H9 (cell line): ENCODE data around the gene PRRC2B. TPM values are rescaled to one million over a fixed set of nuclear protein-coding genes. Genes with fewer than 3 reads are reported as not detected.

Experiments used
- DNase-seq: peaks from one replicate; pipeline ENCODE4 v3.0.0-alpha.2; 2017
- H2AFZ ChIP-seq: one replicate; pipeline ENCODE4 v1.6.1; 2013; ENCODE audit warnings: mild to moderate bottlenecking, low read length, control low read depth, moderate library complexity
- H2AK5ac ChIP-seq: 2 replicates; pipeline ENCODE4 v1.6.1; 2013; ENCODE audit warnings: low read length, control low read depth, mixed read lengths; ENCODE audit not compliant: insufficient read length
- H2BK120ac ChIP-seq: one replicate; pipeline ENCODE4 v1.6.1; 2013; ENCODE audit warnings: low read depth, mild to moderate bottlenecking, low read length, control low read depth, inconsistent platforms; ENCODE audit not compliant: poor library complexity, severe bottlenecking
- H2BK12ac ChIP-seq: 2 replicates; pipeline ENCODE4 v1.6.1; 2013; ENCODE audit warnings: low read length, control low read depth, mixed read lengths, low read depth; ENCODE audit not compliant: insufficient read length
- H2BK15ac ChIP-seq: 2 replicates; pipeline ENCODE4 v1.6.1; 2013; ENCODE audit warnings: low read depth, low read length, control low read depth
- H2BK20ac ChIP-seq: one replicate; pipeline ENCODE4 v1.6.1; 2013; ENCODE audit warnings: low read depth, mild to moderate bottlenecking, low read length, control low read depth, inconsistent platforms; ENCODE audit not compliant: poor library complexity, severe bottlenecking
- H2BK5ac ChIP-seq: 2 replicates; pipeline ENCODE4 v1.6.1; 2013; ENCODE audit warnings: low read length, control low read depth, mixed read lengths; ENCODE audit not compliant: insufficient read length
- H3K14ac ChIP-seq: 2 replicates; pipeline ENCODE4 v1.6.1; 2013; ENCODE audit warnings: low read length, control low read depth; ENCODE audit not compliant: insufficient read depth
- H3K18ac ChIP-seq: 2 replicates; pipeline ENCODE4 v1.6.1; 2013; ENCODE audit warnings: low read depth, mild to moderate bottlenecking, mixed read lengths, low read length, control low read depth; ENCODE audit not compliant: insufficient read length
- H3K23ac ChIP-seq: 2 replicates; pipeline ENCODE4 v1.6.1; 2013; ENCODE audit warnings: low read length, control low read depth, mixed read lengths, low read depth; ENCODE audit not compliant: insufficient read length
- H3K23me2 ChIP-seq: 2 replicates; pipeline ENCODE4 v1.6.1; 2013; ENCODE audit warnings: low read depth, mild to moderate bottlenecking, mixed read lengths, low read length, control low read depth; ENCODE audit not compliant: insufficient read length, poor library complexity, severe bottlenecking
- H3K27ac ChIP-seq: 2 replicates; pipeline ENCODE4 v1.5.1; 2013; ENCODE audit warnings: low read length, control low read depth, mixed read lengths, low read depth; ENCODE audit not compliant: insufficient read length
- H3K27me3 ChIP-seq: 2 replicates; pipeline ENCODE4 v1.6.1; 2013; ENCODE audit warnings: low read length, control low read depth, inconsistent platforms; ENCODE audit not compliant: insufficient read depth
- H3K4ac ChIP-seq: 2 replicates; pipeline ENCODE4 v1.6.1; 2013; ENCODE audit warnings: low read depth, mild to moderate bottlenecking, control low read depth, inconsistent platforms, low read length, moderate library complexity
- H3K4me1 ChIP-seq: 2 replicates; pipeline ENCODE4 v1.6.1; 2013; ENCODE audit warnings: low read length, control low read depth, inconsistent platforms; ENCODE audit not compliant: insufficient read depth
- H3K4me2 ChIP-seq: 2 replicates; pipeline ENCODE4 v1.6.1; 2013; ENCODE audit warnings: low read length, control low read depth, mixed read lengths; ENCODE audit not compliant: insufficient read length, insufficient read depth
- H3K56ac ChIP-seq: 2 replicates; pipeline ENCODE4 v1.6.1; 2013; ENCODE audit warnings: low read depth, mild to moderate bottlenecking, mixed read lengths, low read length, control low read depth; ENCODE audit not compliant: insufficient read length
- H3K79me1 ChIP-seq: 2 replicates; pipeline ENCODE4 v1.6.1; 2013; ENCODE audit warnings: low read depth, mild to moderate bottlenecking, moderate library complexity, low read length, control low read depth, inconsistent platforms; ENCODE audit not compliant: insufficient read depth, poor library complexity, severe bottlenecking
- H3K79me2 ChIP-seq: 2 replicates; pipeline ENCODE4 v1.6.1; 2013; ENCODE audit warnings: low read length, control low read depth, inconsistent platforms; ENCODE audit not compliant: insufficient read depth
- H3K9ac ChIP-seq: 2 replicates; pipeline ENCODE4 v1.6.1; 2013; ENCODE audit warnings: low read length, control low read depth, mixed read lengths; ENCODE audit not compliant: insufficient read length; ENCODE audit errors: extremely low read depth
- H3K9me3 ChIP-seq: one replicate; pipeline ENCODE4 v1.6.1; 2013; ENCODE audit warnings: low read depth, low read length, inconsistent platforms; ENCODE audit not compliant: control insufficient read depth
- H3T11ph ChIP-seq: one replicate; pipeline ENCODE4 v1.6.1; 2013; ENCODE audit warnings: mild to moderate bottlenecking, low read length, control low read depth, inconsistent platforms
- H4K20me1 ChIP-seq: one replicate; pipeline ENCODE4 v1.6.1; 2013; ENCODE audit not compliant: control insufficient read depth, insufficient read length, insufficient read depth
- H4K5ac ChIP-seq: 2 replicates; pipeline ENCODE4 v1.6.1; 2013; ENCODE audit warnings: low read depth, mild to moderate bottlenecking, mixed read lengths, low read length, control low read depth; ENCODE audit not compliant: insufficient read length
- H4K8ac ChIP-seq: replicated peaks from 2 replicates; pipeline ENCODE4 v1.6.1; 2013; ENCODE audit warnings: low read length, control low read depth, mixed read lengths, low read depth; ENCODE audit not compliant: insufficient read length
- H4K91ac ChIP-seq: 2 replicates; pipeline ENCODE4 v1.6.1; 2013; ENCODE audit warnings: low read depth, mild to moderate bottlenecking, moderate library complexity, mixed read lengths, low read length, control low read depth; ENCODE audit not compliant: insufficient read length
- H3K27ac Mint-ChIP-seq, 3 experiments: 2 replicates in 2 of 3; 3 replicates in 1 of 3; pipeline ENCODE4 v1.8.0; 2020 to 2021; ENCODE audit warnings: mixed read lengths in 3 of 3, mild to moderate bottlenecking in 1 of 3, moderate library complexity in 1 of 3
- H3K27me3 Mint-ChIP-seq: 2 replicates; pipeline ENCODE4 v1.8.0; 2021; ENCODE audit warnings: low read depth, mild to moderate bottlenecking, moderate library complexity, mixed read lengths
- H3K36me3 Mint-ChIP-seq, 3 experiments: 2 replicates in 2 of 3; 3 replicates in 1 of 3; pipeline ENCODE4 v1.8.0; 2020 to 2021; ENCODE audit warnings: low read depth in 3 of 3, mixed read lengths in 3 of 3; ENCODE audit not compliant: insufficient read depth in 1 of 3
- H3K4me1 Mint-ChIP-seq, 2 experiments: 2 replicates each; pipeline ENCODE4 v1.8.0; 2020; ENCODE audit warnings: mixed read lengths in 2 of 2
- H3K4me3 Mint-ChIP-seq, 2 experiments: 2 replicates in 1 of 2; 3 replicates in 1 of 2; pipeline ENCODE4 v1.8.0; 2020 to 2021; ENCODE audit warnings: mild to moderate bottlenecking in 2 of 2, mixed read lengths in 2 of 2, moderate library complexity in 1 of 2
- H3K9me3 Mint-ChIP-seq, 2 experiments: 2 replicates in 1 of 2; 3 replicates in 1 of 2; pipeline ENCODE4 v1.8.0; 2020; ENCODE audit warnings: mild to moderate bottlenecking in 2 of 2, mixed read lengths in 2 of 2, moderate library complexity in 1 of 2
- WGBS: extraction: QIAGEN DNeasy Blood & Tissue Kit; methylation state at CpG from one replicate; pipeline ENCODE4 v1.1.7; 2013; ENCODE audit warnings: missing lambda C conversion rate, low lambda C conversion rate, mixed read lengths; ENCODE audit not compliant: insufficient read length; ENCODE audit errors: extremely low coverage; 5-methylcytosine and 5-hydroxymethylcytosine counted together
- total RNA-seq: library from RNA; stranded (reverse); gene quantifications from 2 replicates; pipeline ENCODE4 v1.2.1, GENCODE V29; 2021
- TF ChIP-seq, protein P1 (sequence below): fragments of 200-600 bp; sonication (generic); conservative IDR thresholded peaks from 3 replicates; pipeline ENCODE4 v1.8.0; 2021; ENCODE audit warnings: antibody characterized with exemption, mild to moderate bottlenecking

Gene PRRC2B
- total RNA-seq, 1 experiment from 2014 or later, result 251 TPM

- H3K23me2 ChIP-seq, result no peaks in the 10 kb centered on the region
- Mint-ChIP-seq H3K9me3 (no peaks in the 10 kb centered on the region), H3K27ac (peak overlapping the region in 1 of 3 experiments; percentile 9; a peak in 3 of 7 replicates), H3K4me1 (peaks cover 10 to 15% of the 10 kb centered on the region in 2 experiments), H3K4me3 (no peak overlapping the region), H3K36me3 (no peaks in the 10 kb centered on the region), H3K27me3 (no peaks in the 10 kb centered on the region)
- H2AK5ac ChIP-seq, result no peak overlapping the region
- H3K79me1 ChIP-seq, result no peaks in the 10 kb centered on the region
- no CpG with 5 or more reads among the region's 1 CpG for WGBS
- no peak overlapping the region for H3T11ph ChIP-seq
- no peak overlapping the region for H2BK12ac ChIP-seq
- H3K4ac ChIP-seq, result no peak overlapping the region
- H2BK15ac ChIP-seq, result no peak overlapping the region
- H3K23ac ChIP-seq, result no peak overlapping the region
- no peaks in the 10 kb centered on the region for H3K9me3 ChIP-seq
- H3K14ac ChIP-seq, result no peak overlapping the region
- H2BK5ac ChIP-seq, result no peak overlapping the region
- no peak overlapping the region for H3K9ac ChIP-seq
- H3K56ac ChIP-seq, result no peak overlapping the region
- no peak overlapping the region for H2BK20ac ChIP-seq
- no peak overlapping the region for H3K27ac ChIP-seq
- H3K4me2 ChIP-seq, result no peak overlapping the region
- no peak overlapping the region for H2AFZ ChIP-seq
- H3K27me3 ChIP-seq, result no peaks in the 10 kb centered on the region
- H3K4me1 ChIP-seq, result no peaks in the 10 kb centered on the region
- H2BK120ac ChIP-seq, result no peak overlapping the region
- no peak overlapping the region for H4K8ac ChIP-seq
- no peak for DNase-seq
- TF ChIP-seq, protein P1, sequence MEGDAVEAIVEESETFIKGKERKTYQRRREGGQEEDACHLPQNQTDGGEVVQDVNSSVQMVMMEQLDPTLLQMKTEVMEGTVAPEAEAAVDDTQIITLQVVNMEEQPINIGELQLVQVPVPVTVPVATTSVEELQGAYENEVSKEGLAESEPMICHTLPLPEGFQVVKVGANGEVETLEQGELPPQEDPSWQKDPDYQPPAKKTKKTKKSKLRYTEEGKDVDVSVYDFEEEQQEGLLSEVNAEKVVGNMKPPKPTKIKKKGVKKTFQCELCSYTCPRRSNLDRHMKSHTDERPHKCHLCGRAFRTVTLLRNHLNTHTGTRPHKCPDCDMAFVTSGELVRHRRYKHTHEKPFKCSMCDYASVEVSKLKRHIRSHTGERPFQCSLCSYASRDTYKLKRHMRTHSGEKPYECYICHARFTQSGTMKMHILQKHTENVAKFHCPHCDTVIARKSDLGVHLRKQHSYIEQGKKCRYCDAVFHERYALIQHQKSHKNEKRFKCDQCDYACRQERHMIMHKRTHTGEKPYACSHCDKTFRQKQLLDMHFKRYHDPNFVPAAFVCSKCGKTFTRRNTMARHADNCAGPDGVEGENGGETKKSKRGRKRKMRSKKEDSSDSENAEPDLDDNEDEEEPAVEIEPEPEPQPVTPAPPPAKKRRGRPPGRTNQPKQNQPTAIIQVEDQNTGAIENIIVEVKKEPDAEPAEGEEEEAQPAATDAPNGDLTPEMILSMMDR, result no peak
- H3K79me2 ChIP-seq, result no peaks in the 10 kb centered on the region
- H3K18ac ChIP-seq, result no peak overlapping the region
- no peaks in the 10 kb centered on the region for H4K20me1 ChIP-seq
- H4K5ac ChIP-seq, result no peak overlapping the region
- no peak overlapping the region for H4K91ac ChIP-seq
These were observed 28.3 kb upstream of the PRRC2B start for GRCh38 chr9:131365546-131365945.
